OCI-LY3 (cell line): ENCODE data around the gene GRAMD1B.

Source experiments
- CTCF ChIP-seq: fragments of 200-600, 300-600 bp; sonication (generic); IDR thresholded peaks from 2 replicates; pipeline ENCODE4 v1.5.1; 2014; ENCODE audit warnings: antibody characterized with exemption, low read length, low read depth
- EZH2phosphoT487 ChIP-seq: fragments of 200-600 bp; shearing (Covaris generic); IDR thresholded peaks from 2 replicates; pipeline ENCODE4 v1.6.1; 2018; ENCODE audit warnings: antibody characterized with exemption, mixed run types, low read depth

- TF ChIP-seq CTCF: no peak
- no peak for TF ChIP-seq EZH2phosphoT487
These were observed 90.9 kb downstream of the GRAMD1B start for GRCh38 chr11:123521001-123521400.
